ENCODE data around the gene GLIS2.

The GLIS2 gene

DNA sequence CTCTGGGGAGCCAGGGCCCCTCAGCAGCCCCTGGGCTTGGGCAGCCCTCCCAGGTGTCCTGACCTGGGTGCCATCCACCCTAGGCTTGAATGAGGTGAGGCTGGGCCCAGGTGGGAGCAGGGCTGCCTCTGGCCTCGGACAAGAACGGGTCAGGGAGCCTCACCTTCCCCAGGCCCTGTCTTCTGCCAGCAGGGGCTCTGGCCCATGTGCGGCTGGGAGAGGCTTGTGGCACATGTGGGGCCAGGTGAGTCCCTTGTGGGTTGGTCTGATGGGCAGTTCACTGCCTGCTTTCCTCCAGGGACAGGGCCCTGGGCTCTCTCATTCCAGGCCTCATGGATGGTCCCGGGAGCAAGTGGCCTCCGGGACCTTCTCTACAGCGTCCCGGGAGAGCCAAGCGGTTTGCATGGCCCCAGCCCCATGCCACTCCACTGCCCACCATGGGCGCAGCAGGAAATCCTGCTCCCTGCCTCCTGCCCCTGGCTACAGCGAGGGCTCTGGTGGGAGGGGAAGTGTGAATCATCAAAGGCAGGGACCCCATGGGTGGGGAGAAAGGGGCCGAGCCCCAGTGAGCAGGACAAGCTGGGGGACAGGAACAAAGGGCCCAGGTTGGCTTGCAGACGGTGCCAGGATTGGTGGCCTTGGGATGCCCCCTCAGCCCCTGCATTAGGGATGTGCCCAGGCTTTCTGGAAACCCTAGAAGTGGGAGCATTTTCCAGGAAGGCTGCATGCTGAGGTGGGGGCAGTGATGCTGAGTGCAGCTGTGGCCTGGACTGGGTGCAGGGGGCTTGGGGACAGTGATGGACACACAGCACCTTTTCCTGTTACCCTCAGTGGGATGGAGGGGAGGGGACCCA, 68.0 kb downstream of the GLIS2 start:
- no peak for DNase-seq (ENCODE audit: low spot score)

DNA sequence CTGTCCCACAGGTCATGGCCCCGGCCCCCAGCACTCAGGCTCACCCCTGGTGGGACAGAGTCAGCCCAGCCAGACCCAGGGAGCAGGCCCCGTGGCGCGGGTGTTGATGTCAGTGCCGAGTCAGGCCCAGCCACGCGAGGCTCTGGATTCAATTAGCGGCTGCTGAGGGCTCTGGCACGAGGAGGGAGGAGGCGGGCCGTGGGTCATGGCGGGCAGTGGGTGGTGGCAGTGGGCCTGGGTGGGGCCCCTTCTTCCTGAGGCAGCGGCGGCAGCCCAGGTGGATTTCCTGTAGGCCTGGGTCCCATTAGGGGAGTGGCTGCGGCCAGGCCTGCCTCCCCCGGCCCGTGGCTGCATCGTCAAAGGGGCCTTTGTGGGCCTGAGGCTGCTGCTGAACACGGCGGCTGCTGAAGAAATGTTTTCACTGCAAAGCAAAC, 68.7 kb downstream of the GLIS2 start:
- no peak for DNase-seq (ENCODE audit: low spot score)

DNA sequence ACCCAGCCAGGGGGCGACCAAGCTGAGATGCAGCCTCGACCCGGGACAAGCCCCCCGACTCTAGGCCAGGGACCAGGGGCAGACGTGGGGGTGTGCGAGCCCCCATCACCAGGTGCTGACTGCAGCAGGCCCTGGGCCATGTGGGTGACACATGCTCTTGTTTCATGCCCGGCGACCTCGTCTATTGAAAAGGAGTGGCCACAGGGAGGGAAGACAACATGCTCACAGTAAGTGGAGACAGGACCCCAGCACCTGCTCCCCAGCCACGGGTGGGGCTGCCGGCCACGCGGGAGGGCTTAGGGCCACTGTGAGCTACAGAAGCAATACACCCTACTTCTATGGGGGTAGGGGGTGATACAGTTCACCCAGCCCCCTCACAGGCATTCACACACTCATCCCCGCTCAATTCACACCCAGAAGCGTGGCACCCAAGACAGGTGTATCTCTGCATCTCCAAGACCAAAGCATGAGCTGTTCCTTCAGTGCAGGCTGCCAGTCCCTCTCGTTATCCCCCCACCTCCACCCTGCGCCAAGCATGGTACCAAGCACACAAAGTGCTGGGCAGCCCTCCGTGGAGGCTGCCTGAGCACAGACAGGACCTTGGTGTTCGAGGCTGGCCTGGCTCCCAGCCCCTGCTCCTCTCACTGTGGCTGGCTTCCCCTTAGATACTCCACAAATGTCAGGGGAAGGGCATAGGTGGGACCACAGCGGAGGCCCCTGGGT, 69.4 kb downstream of the GLIS2 start:
- no peak for DNase-seq (ENCODE audit: low spot score)

DNA sequence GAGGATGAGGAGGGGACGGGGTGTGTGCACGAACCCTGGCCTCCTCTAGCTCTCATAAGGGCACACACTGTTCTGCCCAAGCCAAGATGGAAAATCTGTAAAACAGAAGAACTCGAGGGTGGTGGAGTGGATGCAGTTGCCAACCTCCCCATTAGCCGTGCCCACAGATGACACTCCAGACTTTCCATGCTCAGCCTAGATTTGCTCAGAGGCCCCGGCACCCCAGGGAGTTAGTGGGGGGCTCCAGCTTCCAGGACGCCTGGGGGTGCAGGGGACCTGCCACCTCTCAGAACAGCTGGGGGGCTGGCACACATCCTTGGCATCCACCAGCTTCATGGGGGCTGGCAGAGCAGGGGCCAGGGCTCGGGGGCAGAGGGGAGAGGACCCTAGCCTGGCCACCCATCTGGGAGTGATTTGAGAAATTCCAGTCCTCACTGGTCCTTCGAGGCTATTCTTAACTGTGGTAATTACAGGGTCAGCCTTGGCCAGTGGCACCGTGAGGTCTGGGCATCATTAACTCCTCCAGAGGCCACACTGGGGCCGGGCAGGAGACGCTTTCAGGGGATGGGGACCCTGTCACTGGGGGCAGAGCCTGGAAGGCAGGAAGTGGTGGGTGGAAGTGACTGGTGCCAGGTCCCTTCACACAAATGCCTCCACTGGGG, 70.1 kb downstream of the GLIS2 start:
- DNase-seq (ENCODE audit: low spot score) = no peak

DNA sequence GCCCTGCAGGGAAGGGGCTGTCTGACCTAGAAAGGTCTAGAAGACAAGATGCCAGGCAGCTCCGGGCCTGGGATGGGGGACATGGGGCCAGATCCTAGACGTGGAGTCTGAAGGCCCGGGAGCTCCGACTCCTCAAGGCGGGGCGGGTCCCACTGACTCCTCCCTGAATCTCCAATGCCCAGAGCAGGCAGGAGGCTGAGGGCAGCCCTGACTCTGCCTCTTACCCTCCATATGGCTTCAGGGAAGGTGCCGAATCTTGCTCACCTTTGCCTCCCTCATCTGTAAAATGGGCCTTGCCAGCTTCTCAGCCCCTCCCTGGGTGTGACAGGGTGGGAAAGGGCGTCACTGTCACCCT, 70.6 kb downstream of the GLIS2 start:
- no peak for DNase-seq (ENCODE audit: low spot score)

DNA sequence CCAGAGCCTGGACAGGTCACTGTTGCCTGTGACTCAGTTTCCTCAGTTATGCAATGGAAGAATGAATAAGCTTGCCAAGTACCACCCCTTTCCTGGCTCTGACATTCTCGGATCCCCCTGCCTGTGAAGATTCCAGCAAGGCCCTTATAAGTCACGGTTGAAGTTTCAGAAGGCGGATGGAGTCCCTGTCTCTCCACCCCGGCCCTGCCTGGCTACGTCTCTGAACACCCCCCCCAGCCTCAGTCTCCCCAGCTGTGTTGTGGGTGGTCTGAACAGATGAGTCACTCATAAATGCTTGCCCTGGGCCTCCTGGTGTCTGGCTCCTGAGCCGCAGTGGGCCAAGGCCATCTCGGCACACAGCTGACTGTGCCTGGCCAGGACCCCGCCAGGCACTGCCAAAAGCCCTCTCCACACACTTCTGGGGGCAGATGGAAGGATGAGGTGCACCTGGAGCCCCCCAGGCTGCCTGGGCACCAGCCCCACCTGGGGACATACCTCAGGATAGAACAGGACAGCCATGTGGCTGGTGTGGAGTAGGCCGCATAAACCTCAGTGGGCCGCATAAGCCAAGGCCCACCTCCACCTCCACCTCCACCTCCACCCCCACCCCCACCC, 71.2 kb downstream of the GLIS2 start:
- no peak for DNase-seq (ENCODE audit: low spot score)

DNA sequence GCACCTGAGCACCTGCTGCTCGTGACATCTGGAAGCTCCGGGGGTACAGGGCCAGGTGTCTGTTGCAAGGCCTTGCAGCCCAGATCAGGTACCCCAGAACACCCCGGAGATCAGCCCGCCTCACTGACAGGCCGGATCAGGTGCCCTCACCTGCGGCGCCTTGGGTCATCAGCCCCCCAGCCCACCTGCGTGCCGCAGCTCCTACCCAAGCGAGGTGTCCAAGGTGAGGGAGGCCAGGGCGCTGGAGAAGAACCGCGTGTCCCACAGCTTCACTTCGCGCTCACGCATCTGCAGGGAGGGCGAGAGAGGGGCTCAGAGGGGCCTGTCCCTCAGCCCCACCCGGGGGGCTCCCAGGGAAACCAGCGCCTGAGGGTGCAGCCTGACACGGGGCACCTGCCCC, 71.9 kb downstream of the GLIS2 start:
- DNase-seq (ENCODE audit: low spot score) = no peak

DNA sequence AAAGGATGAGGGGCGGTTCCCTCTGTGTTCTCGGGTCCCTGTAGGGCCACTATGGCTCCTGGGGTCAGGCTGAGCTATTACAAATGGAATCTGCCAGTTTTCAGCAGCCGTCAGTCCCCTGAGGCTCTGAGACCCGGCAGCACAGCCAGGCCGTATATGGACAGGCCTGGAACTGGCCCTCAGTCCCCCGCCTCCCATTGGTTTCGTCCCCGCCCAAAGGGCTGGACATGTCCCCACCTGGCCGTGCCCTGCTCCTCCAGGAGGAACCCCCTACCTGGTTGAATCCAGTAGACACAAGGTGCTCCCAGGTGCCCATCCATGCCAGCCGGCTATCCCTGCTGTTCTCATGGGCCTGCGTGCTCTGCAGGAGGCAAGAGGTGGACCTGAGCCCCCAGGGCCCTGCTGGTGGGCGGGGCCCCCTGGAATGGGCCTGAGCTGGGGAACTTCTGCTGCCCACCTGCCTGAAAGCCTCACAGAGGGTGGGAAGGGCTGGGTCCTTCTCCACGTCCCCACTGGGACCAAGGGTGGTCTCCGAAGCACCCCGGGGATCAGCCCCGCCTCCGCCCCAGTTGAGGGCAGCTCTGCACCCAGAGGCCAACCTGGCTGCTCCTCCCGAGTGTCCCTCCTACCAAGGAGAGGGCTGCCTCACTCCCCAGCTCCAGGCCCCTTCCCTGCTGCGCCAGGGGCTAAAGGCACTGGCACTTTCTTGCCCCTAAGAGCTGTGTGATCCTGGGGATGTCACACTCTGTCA, 72.6 kb downstream of the GLIS2 start:
- DNase-seq (ENCODE audit: low spot score) = no peak
